Fibroblast of the aortic adventitia (primary cell): Measurements from ENCODE around the gene CDH10. TPM values are rescaled to one million over a fixed set of nuclear protein-coding genes. Genes with fewer than 3 reads are reported as not detected.

Experiments
- DNase-seq: peaks from one replicate; pipeline ENCODE4 v3.0.0-alpha.2; 2010; ENCODE audit warnings: low read depth
- H3K4me3 ChIP-seq: 2 replicates; pipeline ENCODE4 v1.5.1; 2011; ENCODE audit warnings: low read depth, mild to moderate bottlenecking, control low read depth, low read length, moderate library complexity
- CTCF ChIP-seq: IDR thresholded peaks from 2 replicates; pipeline ENCODE4 v1.5.1; 2011; ENCODE audit warnings: mild to moderate bottlenecking, low read length, control low read depth, inconsistent platforms; ENCODE audit not compliant: insufficient read depth
- total RNA-seq: library from RNA; depleted of rRNA; stranded (reverse); fragments of >200 nt; gene quantifications from 2 replicates; pipeline ENCODE4 v1.2.3, GENCODE V29; 2012; ENCODE audit warnings: low replicate concordance

CDH10 gene
- total RNA-seq, 1 donor = 1.4 TPM

GRCh38 chr5:24615159-24615558 lies 29.6 kb downstream of the CDH10 start:
- no peak overlapping the region for H3K4me3 ChIP-seq
- DNase-seq = no peak
- TF ChIP-seq CTCF = no peak

GRCh38 chr5:24609706-24610105 lies 35.1 kb downstream of the CDH10 start:
- H3K4me3 ChIP-seq = no peak overlapping the region
- no peak for TF ChIP-seq CTCF
- no peak for DNase-seq

- no peak for TF ChIP-seq CTCF
- no peak for DNase-seq
- H3K4me3 ChIP-seq = no peak overlapping the region
These were observed 37.8 kb downstream of the CDH10 start for GRCh38 chr5:24606971-24607370.

- H3K4me3 ChIP-seq = no peak overlapping the region
- TF ChIP-seq CTCF = no peak
- DNase-seq = no peak
These were observed 42.6 kb downstream of the CDH10 start for GRCh38 chr5:24602188-24602587.

- no peak for DNase-seq
- H3K4me3 ChIP-seq = no peak overlapping the region
- TF ChIP-seq CTCF = no peak
These were observed 45.8 kb downstream of the CDH10 start for GRCh38 chr5:24598956-24599355.

GRCh38 chr5:24595329-24595728 lies 49.4 kb downstream of the CDH10 start:
- no peak for TF ChIP-seq CTCF
- DNase-seq = no peak
- no peak overlapping the region for H3K4me3 ChIP-seq

GRCh38 chr5:24591426-24591825 lies 53.4 kb downstream of the CDH10 start:
- no peak for TF ChIP-seq CTCF
- no peak overlapping the region for H3K4me3 ChIP-seq
- DNase-seq = no peak
